Calu3 (cell line): ENCODE measurements around the gene NDUFA3. TPM values are rescaled to one million over a fixed set of nuclear protein-coding genes. Genes with fewer than 3 reads are reported as not detected.
"Not testable (repeated sequence)": the region's sequence is repeated elsewhere in the genome, so short reads cannot be mapped to it uniquely, and the experiment has no call there.

Experiments used
- BruUV-seq: library from RNA; stranded (reverse); fragments of 400-500 nt; replicated peaks from 2 replicates; lab custom pipeline; 2021; lab: Mats Ljungman, UMichigan
- CTCF ChIA-PET: fragments of 300-600 bp; sonication (Branson Sonifier 250); formaldehyde crosslinking; loops from one replicate; lab custom pipeline; 2022; ENCODE audit warnings: antibody characterized with exemption; lab: Charles Lee
- DNase-seq: peaks from one replicate; pipeline ENCODE4 v3.0.0; 2022
- H3K27ac Mint-ChIP-seq: one replicate; pipeline ENCODE4 v1.8.0; 2022; ENCODE audit warnings: mixed read lengths; ENCODE audit not compliant: unreplicated experiment
- H3K27me3 Mint-ChIP-seq: one replicate; pipeline ENCODE4 v1.8.0; 2022; ENCODE audit warnings: mixed read lengths; ENCODE audit not compliant: unreplicated experiment
- H3K36me3 Mint-ChIP-seq: one replicate; pipeline ENCODE4 v1.8.0; 2022; ENCODE audit warnings: mild to moderate bottlenecking, moderate library complexity, mixed read lengths; ENCODE audit not compliant: insufficient read depth, unreplicated experiment
- H3K4me1 Mint-ChIP-seq: one replicate; pipeline ENCODE4 v1.8.0; 2022; ENCODE audit warnings: mild to moderate bottlenecking, low read depth, mixed read lengths; ENCODE audit not compliant: unreplicated experiment
- H3K4me3 Mint-ChIP-seq: one replicate; pipeline ENCODE4 v1.8.0; 2022; ENCODE audit warnings: mild to moderate bottlenecking, low read depth, moderate library complexity, mixed read lengths; ENCODE audit not compliant: unreplicated experiment
- H3K9me3 Mint-ChIP-seq: one replicate; pipeline ENCODE4 v1.8.0; 2022; ENCODE audit warnings: low read depth, mixed read lengths; ENCODE audit not compliant: unreplicated experiment
- intact Hi-C: fragments of 100-400 bp; cut with micrococcal nuclease; formaldehyde crosslinking; loops from one replicate; pipeline ENCODE4 v1.10.0; 2022; ENCODE audit not compliant: unreplicated experiment
- total RNA-seq: library from RNA; stranded (reverse); gene quantifications from 2 replicates; pipeline ENCODE4 v1.2.3, GENCODE V29; 2022
- TF ChIP-seq, protein P1 (sequence below): fragments of 200-600 bp; IDR thresholded peaks from one replicate; pipeline ENCODE4 v1.8.0; 2022; ENCODE audit warnings: antibody characterized with exemption; ENCODE audit not compliant: unreplicated experiment

Gene NDUFA3
- total RNA-seq, 1 experiment from 2014 or later: 255 TPM

GRCh38 chr19:54084410-54084809 lies 18.2 kb upstream of the NDUFA3 start:
- Mint-ChIP-seq H3K27me3 (peaks cover 42% of the 10 kb centered on the region), H3K27ac (no peak overlapping the region), H3K4me3 (no peak overlapping the region), H3K4me1 (no peaks in the 10 kb centered on the region), H3K9me3 (peaks cover 7% of the 10 kb centered on the region), H3K36me3 (no peaks in the 10 kb centered on the region)
- TF ChIP-seq, protein P1, sequence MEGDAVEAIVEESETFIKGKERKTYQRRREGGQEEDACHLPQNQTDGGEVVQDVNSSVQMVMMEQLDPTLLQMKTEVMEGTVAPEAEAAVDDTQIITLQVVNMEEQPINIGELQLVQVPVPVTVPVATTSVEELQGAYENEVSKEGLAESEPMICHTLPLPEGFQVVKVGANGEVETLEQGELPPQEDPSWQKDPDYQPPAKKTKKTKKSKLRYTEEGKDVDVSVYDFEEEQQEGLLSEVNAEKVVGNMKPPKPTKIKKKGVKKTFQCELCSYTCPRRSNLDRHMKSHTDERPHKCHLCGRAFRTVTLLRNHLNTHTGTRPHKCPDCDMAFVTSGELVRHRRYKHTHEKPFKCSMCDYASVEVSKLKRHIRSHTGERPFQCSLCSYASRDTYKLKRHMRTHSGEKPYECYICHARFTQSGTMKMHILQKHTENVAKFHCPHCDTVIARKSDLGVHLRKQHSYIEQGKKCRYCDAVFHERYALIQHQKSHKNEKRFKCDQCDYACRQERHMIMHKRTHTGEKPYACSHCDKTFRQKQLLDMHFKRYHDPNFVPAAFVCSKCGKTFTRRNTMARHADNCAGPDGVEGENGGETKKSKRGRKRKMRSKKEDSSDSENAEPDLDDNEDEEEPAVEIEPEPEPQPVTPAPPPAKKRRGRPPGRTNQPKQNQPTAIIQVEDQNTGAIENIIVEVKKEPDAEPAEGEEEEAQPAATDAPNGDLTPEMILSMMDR: no peak
- CTCF ChIA-PET: no interaction called here
- DNase-seq: no peak
- no TSS peak for BruUV-seq
- intact Hi-C loops: no loop called here

DNA sequence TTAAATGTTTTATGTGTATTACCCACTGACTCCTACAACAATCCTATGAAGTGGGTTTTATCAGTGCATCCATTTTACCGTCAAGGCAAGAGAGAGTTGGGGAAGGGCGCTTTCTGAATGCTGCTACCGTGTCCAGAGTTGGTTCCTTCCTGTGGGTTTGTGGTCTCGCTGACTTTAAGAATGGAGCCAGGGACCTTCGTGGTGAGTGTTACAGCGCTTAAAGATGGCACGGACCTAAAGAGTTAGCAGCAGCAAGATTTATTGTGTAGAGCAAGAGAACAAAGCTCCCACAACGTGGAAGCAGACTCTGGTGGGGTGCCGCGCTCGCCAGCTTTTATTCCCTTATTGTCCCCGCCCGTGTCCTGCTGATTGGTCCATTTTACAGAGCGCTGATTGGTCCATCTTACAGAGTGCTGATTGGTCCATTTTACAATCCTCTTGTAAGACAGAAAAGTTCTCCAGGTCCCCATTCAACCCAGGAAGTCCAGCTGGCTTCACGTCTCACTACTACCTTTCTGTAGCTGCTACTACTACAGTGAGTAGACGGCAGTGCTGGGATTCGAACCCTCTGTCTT lies 8.1 kb upstream of the NDUFA3 start:
- Mint-ChIP-seq H3K4me3 (no peak overlapping the region), H3K27me3 (peaks cover 33% of the 10 kb centered on the region), H3K27ac (no peak overlapping the region), H3K36me3 (peaks cover 13% of the 10 kb centered on the region), H3K4me1 (peaks cover 14% of the 10 kb centered on the region), H3K9me3 (no peaks in the 10 kb centered on the region)
- intact Hi-C loops: loop anchor here (10.0 kb wide), 1 partner anchor 290 kb away; no protein-coding TSS in a partner anchor
- CTCF ChIA-PET: no interaction called here
- BruUV-seq: no TSS peak
- DNase-seq: no peak
- TF ChIP-seq, protein P1: no peak

- H3K9me3 Mint-ChIP-seq: no peaks in the 10 kb centered on the region
- peaks cover 13% of the 10 kb centered on the region for H3K36me3 Mint-ChIP-seq
- H3K27ac Mint-ChIP-seq: no peak overlapping the region
- CTCF ChIA-PET: no interaction called here
- intact Hi-C loops: loop anchor here (10.0 kb wide), 1 partner anchor 290 kb away; no protein-coding TSS in a partner anchor
- H3K27me3 Mint-ChIP-seq: peaks cover 31% of the 10 kb centered on the region
- H3K4me3 Mint-ChIP-seq: peak overlapping the region; percentile 64
- TF ChIP-seq, protein P1: no peak
- H3K4me1 Mint-ChIP-seq: peaks cover 14% of the 10 kb centered on the region
- DNase-seq: no peak
- no TSS peak for BruUV-seq
Measured at GRCh38 chr19:54095136-54095858, 7.4 kb upstream of the NDUFA3 start.

GRCh38 chr19:54095859-54096616 lies 6.6 kb upstream of the NDUFA3 start:
- H3K27ac Mint-ChIP-seq: peak overlapping the region; percentile 24
- H3K4me3 Mint-ChIP-seq: peak overlapping the region; percentile 64
- peaks cover 31% of the 10 kb centered on the region for H3K27me3 Mint-ChIP-seq
- peak; percentile 66 for DNase-seq
- peaks cover 14% of the 10 kb centered on the region for H3K4me1 Mint-ChIP-seq
- CTCF ChIA-PET: interaction anchor here (0.6 kb wide), 1 partner anchor 243 kb away, joined by 8 read pairs; no protein-coding TSS in a partner anchor
- H3K36me3 Mint-ChIP-seq: peaks cover 13% of the 10 kb centered on the region
- not testable (repeated sequence) for BruUV-seq, H3K9me3 Mint-ChIP-seq
- intact Hi-C loops: loop anchor here (10.0 kb wide), 1 partner anchor 291 kb away; no protein-coding TSS in a partner anchor
